ENCODE data around the gene HOXC10. TPM values are rescaled to one million over a fixed set of nuclear protein-coding genes. Genes with fewer than 3 reads are reported as not detected.

Gene HOXC10
- total RNA-seq: not detected in 2 replicates

DNA sequence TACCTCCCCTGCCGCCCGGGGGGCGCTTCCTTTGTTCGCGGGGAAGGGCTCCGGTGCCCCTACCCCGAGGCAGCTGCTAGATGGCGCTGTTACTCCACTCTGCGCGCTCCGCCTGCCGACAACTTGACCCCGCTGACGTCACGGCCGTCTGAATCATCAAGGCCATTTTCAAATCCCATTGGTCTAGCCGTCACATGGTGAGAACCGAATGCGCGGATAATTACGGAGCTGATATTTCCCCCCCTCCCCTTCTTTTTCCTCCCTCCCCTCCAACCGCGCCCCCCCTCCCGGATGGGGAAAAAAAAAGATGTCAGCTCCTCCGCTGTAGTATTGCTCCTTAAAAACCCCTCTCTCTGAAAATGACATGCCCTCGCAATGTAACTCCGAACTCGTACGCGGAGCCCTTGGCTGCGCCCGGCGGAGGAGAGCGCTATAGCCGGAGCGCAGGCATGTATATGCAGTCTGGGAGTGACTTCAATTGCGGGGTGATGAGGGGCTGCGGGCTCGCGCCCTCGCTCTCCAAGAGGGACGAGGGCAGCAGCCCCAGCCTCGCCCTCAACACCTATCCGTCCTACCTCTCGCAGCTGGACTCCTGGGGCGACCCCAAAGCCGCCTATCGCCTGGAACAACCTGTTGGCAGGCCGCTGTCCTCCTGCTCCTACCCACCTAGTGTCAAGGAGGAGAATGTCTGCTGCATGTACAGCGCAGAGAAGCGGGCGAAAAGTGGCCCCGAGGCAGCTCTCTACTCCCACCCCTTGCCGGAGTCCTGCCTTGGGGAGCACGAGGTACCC is at the start of gene HOXC10:
TSS of gene HOXC10 (plus strand) at position 246 of the 791 bp plus-strand sequence. CDS start at position 360, 114 bp downstream.

DNA sequence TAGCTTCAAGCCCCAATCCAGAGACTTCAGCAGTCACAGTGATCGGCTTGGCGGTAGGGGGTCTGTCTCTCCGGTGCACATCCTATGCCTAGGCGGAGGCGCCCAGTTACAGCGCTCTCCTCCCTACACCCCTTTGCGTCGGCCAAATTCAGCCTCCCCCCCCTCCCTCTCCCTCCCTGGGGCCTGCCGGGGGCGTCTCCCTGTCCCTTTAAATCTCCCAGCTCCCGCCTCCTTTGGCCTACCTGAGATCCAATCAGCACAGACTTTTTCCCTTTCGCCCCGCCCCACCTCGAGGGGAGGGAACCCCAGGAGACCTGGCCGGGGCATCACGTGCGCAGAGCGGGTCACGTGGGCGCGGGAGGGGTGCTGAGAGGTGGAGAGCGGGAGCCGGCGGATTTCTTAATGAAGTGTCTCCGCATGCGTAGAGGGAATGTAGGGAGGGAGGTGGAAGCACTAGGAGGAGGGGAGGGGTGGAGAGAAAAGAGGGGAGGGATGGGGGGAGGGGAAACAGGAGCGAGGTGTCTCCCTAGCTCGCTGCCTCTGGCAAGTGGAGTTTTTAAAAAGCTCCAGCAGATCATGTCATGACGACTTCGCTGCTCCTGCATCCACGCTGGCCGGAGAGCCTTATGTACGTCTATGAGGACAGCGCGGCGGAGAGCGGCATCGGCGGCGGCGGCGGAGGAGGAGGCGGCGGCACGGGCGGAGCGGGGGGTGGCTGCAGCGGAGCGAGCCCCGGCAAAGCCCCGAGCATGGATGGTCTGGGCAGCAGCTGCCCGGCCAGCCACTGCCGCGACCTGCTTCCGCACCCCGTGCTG is 46.4 kb upstream of the HOXC10 start, which contains the start of gene HOXC13:
TSS of gene HOXC13 (plus strand) at position 506 of the 815 bp plus-strand sequence. CDS start at position 582, 76 bp downstream.

DNA sequence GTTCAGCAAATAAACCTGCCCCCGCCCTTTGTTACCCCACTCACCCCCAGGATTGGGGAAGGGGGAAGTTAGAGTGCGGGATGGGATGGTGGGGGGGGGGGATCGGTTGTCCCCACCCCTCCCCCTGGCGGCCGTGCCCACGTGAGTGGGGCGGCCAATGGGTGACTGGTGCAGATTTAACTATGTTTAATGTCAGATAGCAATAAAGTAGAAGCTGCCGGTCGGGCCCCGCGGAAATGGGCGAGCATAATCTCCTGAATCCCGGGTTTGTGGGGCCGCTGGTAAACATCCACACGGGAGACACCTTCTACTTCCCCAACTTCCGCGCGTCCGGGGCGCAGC is 30.3 kb upstream of the HOXC10 start, which contains the start of gene HOXC12:
TSS of gene HOXC12 (plus strand) at position 210 of the 342 bp plus-strand sequence. CDS start at position 237, 27 bp downstream.

DNA sequence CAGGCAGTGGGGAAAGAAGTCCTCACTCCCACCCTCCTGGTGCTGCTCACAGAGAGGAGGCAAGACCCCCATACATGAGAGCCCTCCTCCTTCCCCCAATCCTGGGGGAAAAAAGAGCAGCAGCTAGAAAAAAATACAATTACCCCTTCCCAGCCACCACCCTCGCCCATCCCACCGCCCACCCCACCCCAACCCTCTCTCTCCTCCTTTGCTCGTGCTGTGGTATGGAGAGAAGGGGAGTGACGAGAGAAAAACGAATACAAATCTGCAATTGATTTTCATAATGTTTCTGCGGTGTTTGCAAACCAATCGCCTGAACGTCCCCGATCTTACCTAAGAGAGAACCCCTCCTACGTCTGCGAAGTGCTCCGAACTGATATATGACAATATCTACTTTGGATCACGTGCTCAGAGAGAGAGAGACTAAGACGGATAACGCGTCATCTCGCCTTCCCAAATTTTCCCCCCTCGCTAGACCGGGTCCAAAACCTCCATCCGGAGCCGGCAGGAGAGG is 12.2 kb upstream of the HOXC10 start, which contains the start of gene HOXC11:
TSS of gene HOXC11 (plus strand) at position 405 of the 514 bp plus-strand sequence. CDS start 116 bp downstream, outside the sequence.

DNA sequence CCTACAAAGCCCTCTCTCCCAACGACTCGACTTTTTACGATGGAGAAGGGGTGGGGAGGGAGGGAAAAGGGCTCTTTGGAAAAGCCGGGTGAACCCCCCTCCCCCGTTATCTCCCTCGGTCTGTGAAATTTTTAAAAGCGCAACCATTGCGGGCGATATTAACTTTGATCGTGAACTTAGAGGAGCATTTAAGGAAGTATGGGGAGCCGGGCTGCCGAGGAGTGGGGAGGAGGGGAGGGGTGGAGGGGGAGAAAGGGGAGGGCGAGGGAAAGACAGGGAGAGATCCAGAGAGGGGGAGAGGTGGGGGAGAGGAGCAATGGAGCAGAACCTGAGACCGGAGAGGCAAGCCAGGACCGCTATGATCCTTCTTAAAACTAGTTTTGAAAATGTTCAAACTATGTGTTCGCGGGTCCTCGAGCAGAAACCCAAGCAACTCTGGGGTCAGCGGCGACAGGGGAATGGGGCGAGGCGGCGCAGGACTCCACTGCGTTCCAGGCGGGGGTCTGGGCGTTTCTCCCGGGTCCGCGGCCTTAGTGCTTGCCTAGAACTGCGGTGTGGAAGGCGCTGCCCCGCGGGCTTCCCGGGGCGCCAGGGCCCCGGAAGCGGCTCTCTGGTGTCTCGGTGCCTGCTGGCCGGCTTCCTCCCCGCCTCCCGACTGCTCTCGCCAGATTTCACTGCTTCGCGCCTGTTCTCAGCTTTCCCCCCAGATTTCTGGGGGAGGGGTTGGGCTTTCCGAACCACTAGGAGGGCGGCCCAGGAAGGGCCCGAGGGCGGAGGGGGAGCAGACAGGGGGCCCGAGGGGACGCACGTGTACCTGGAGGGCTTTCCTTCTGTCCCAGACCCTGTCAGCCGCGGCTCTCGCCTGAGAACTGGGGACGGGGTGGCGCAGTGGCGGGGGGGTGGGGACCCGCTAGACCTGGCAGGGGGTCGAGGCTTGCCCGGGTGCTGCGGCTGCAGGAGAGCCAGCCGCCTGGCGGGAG is 10.6 kb upstream of the HOXC10 start, which contains the start of gene HOTAIR:
TSS of gene HOTAIR (minus strand) at position 871 of the 980 bp plus-strand sequence.

DNA sequence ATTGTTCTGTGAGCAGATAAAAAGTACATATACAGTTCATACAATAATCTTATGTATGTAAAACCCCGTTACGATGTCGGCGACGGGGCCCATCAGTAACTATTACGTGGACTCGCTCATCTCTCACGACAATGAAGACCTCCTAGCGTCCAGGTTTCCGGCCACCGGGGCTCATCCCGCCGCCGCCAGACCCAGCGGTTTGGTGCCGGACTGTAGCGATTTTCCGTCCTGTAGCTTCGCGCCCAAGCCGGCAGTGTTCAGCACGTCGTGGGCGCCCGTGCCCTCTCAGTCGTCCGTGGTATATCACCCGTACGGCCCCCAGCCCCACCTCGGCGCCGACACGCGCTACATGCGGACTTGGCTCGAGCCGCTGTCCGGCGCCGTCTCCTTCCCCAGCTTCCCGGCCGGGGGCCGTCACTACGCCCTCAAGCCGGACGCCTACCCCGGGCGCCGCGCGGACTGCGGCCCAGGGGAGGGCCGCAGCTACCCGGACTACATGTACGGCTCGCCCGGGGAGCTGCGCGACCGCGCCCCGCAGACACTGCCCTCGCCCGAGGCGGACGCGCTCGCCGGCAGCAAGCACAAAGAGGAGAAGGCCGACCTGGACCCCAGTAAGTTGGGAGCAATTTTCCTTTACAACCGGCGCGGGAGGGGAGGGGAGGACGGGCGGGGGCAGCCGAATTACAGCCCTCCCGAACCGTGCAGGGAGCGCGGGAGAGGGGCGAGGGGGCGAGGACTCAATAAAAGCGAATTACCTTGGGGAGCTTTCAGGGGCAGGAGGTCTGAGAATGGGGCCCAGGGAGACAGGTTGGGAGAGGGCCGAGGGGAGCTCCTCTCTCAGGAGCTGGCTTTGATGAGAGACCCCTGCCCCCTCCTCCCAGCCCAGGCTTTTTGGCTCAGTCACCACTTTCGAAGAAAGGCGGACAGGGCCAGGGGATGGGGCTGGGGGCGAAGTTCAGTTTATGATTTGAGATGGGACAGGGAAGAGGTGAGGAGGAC is 15.5 kb downstream of the HOXC10 start, which contains the start of gene HOXC9:
TSS of gene HOXC9 (plus strand) at position 46 of the 999 bp plus-strand sequence. CDS start at position 74, 28 bp downstream.

DNA sequence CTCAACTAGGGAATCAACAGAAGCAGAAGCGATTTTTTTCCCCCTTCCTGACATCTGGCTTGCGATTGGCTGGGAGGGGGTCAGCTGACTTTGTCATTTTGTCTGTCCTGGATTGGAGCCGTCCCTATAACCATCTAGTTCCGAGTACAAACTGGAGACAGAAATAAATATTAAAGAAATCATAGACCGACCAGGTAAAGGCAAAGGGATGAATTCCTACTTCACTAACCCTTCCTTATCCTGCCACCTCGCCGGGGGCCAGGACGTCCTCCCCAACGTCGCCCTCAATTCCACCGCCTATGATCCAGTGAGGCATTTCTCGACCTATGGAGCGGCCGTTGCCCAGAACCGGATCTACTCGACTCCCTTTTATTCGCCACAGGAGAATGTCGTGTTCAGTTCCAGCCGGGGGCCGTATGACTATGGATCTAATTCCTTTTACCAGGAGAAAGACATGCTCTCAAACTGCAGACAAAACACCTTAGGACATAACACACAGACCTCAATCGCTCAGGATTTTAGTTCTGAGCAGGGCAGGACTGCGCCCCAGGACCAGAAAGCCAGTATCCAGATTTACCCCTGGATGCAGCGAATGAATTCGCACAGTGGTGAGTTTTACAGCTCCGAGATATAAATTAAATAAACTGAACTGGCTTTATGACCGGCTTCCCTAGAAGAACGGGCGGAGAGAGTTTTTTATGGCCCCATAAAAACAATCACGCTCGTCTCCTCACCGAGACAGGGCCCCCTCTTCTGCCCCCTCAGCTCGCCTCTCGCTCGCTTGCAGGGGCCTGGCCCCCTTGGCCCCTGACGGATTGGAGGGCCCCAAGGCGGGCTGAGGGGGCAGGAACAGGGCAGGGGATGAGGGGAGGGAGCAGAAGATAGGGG is 43.6 kb downstream of the HOXC10 start, which contains the start of gene HOXC6:
TSS of gene HOXC6 (plus strand) at position 127 of the 888 bp plus-strand sequence. CDS start at position 209, 82 bp downstream.

DNA sequence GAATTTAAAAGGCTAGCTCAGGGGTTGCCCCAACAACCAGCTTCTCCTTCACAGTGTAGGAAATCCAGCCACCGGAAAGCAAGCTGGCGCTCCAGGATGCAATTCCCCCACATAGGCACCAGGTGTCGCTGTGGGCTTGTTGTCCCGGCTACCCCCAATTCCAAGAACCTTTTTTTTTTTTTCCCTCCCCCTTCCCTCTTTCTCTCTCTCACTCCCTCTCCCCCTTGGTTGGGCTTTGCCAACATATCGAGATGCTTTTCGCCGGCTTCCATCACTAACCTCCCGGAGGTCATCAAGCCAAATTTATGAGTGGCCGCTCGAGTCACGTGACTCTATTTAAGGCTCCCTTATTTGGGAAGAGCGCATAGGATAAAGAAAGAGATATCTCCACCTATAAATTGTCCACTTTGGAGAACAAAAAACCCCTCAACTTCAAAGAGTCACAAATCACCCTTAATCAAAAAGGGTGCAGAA is 47.7 kb downstream of the HOXC10 start, which contains the start of gene HOXC5:
TSS of gene HOXC5 (plus strand) at position 424 of the 474 bp plus-strand sequence. CDS start 73 bp downstream, outside the sequence.

Other genes starting within 250 kb of the HOXC10 start
- not detected in 2 replicates for gene CISTR, start 233.2 kb upstream of the HOXC10 start, total RNA-seq
- gene HOXC13, start 46.3 kb upstream of the HOXC10 start, total RNA-seq: not detected in 2 replicates
- gene HOXC12, start 30.2 kb upstream of the HOXC10 start, total RNA-seq: not detected in 2 replicates
- not detected in 2 replicates for gene HOXC11, start 12.0 kb upstream of the HOXC10 start, total RNA-seq
- not detected in 2 replicates for gene HOTAIR, start 10.2 kb upstream of the HOXC10 start, total RNA-seq
- gene HOXC9, start 15.0 kb downstream of the HOXC10 start, total RNA-seq: not detected in 2 replicates
- not detected in 2 replicates for gene HOXC8, start 23.8 kb downstream of the HOXC10 start, total RNA-seq
- gene HOXC6, start 43.3 kb downstream of the HOXC10 start, total RNA-seq: not detected in 2 replicates
- gene HOXC5, start 47.9 kb downstream of the HOXC10 start, total RNA-seq: not detected in 2 replicates
- gene HOXC4, start 68.7 kb downstream of the HOXC10 start, total RNA-seq: not detected in 2 replicates
- gene SMUG1, start 203.8 kb downstream of the HOXC10 start, total RNA-seq: 33.4 and 57.5 TPM in 2 replicates

Data from cardiac atrium fibroblast (primary cell).